HFF-Myc (cell line): Measurements from ENCODE around the gene FILIP1.

Experiments used
- DNase-seq: peaks from one replicate; pipeline ENCODE4 v3.0.0-alpha.2; 2011; ENCODE audit warnings: low read depth; ENCODE audit errors: extremely low read depth
- H3K4me3 ChIP-seq: replicated peaks from 2 replicates; pipeline ENCODE4 v1.5.1; 2011; ENCODE audit warnings: low read depth, mild to moderate bottlenecking, control low read depth, low read length
- CTCF ChIP-seq: IDR thresholded peaks from 2 replicates; pipeline ENCODE4 v1.5.1; 2012; ENCODE audit warnings: mild to moderate bottlenecking, low read depth, low read length, control low read depth; ENCODE audit errors: missing control alignments

The FILIP1 gene

GRCh38 chr6:75350156-75350555 is 143.4 kb downstream of the FILIP1 start:
- H3K4me3 ChIP-seq, result peak overlapping the region; percentile 19; the same call in 1 of the 2 replicates
- DNase-seq, result no peak
- TF ChIP-seq CTCF, result no peak

GRCh38 chr6:75349262-75349984 is 144.2 kb downstream of the FILIP1 start:
- H3K4me3 ChIP-seq, result peak overlapping the region; percentile 19
- no peak for DNase-seq
- peak; percentile 25 for TF ChIP-seq CTCF

GRCh38 chr6:75348882-75349261 is 144.7 kb downstream of the FILIP1 start:
- no peak for TF ChIP-seq CTCF
- 0 out of 2 replicates have a peak overlapping the region, but pooled peaks have one; percentile 19 for H3K4me3 ChIP-seq
- no peak for DNase-seq

GRCh38 chr6:75347898-75348610 is 145.5 kb downstream of the FILIP1 start:
- no peak for DNase-seq
- no peak for TF ChIP-seq CTCF
- no peak overlapping the region for H3K4me3 ChIP-seq

GRCh38 chr6:75345413-75345812 is 148.2 kb downstream of the FILIP1 start:
- DNase-seq, result no peak
- no peak overlapping the region for H3K4me3 ChIP-seq
- no peak for TF ChIP-seq CTCF

- TF ChIP-seq CTCF, result no peak
- no peak overlapping the region for H3K4me3 ChIP-seq
- DNase-seq, result no peak
Measured at GRCh38 chr6:75344455-75344854, 149.1 kb downstream of the FILIP1 start.
